ENCODE measurements around the gene TMEM91. TPM values are rescaled to one million over a fixed set of nuclear protein-coding genes. Genes with fewer than 3 reads are reported as not detected.
"Not testable (repeated sequence)": the region's sequence is repeated elsewhere in the genome, so short reads cannot be mapped to it uniquely, and the experiment has no call there.

Gene TMEM91
- total and polyA plus RNA-seq, 9 of the 15 experiments (the other 6 are each of a cell fraction or from before 2014, with no cell fraction given) = 1.2 to 5.2 (median 2.7) TPM

- no peak overlapping the region for H3K9ac ChIP-seq (ENCODE audit: insufficient read depth in 1 of 2, low read depth in 2 of 2, low read length in 2 of 2)
- CTCF ChIA-PET (ENCODE audit: low intra/inter-chr PET ratio) = no interaction called here
- H3K4me2 ChIP-seq (ENCODE audit: insufficient read depth, low read length) = no peak overlapping the region
- POLR2A ChIA-PET = interaction anchor here (0.6 to 2.4 kb wide), 8 partner anchors 8 to 765 kb away, joined by 3 to 12 read pairs (median 4); partner anchors contain the start of genes B3GNT8 and BCKDHA
- FAIRE-seq = no peak
- DNase-seq (ENCODE audit: extremely low read depth in 1 of 4, low spot score in 3 of 4) = peak in 1 of 4 experiments; percentile 40
- no peaks in the 10 kb centered on the region for H3K9me3 ChIP-seq (replicated peaks; ENCODE audit: control insufficient read depth, insufficient read depth, low read depth, low read length)
- H4K20me1 ChIP-seq (replicated peaks; ENCODE audit: control insufficient read depth, insufficient read depth, low read length) = no peaks in the 10 kb centered on the region
- peak; percentile 77 for ATAC-seq
- H3K9me1 ChIP-seq (ENCODE audit: control insufficient read depth, insufficient read depth, low read length) = no peaks in the 10 kb centered on the region
- BruUV-seq (replicated peaks) = no TSS peak
- no peak overlapping the region for H3K4me3 ChIP-seq
- no peaks in the 10 kb centered on the region for H3K79me2 ChIP-seq (ENCODE audit: control insufficient read depth, insufficient read depth, low read length)
- peaks cover 7 to 12% of the 10 kb centered on the region in 2 experiments; a peak in 4 of 5 replicates for H3K4me1 ChIP-seq (replicated peaks in 1 of 2; ENCODE audit: control insufficient read depth in 2 of 2, insufficient read depth in 2 of 2, low read length in 2 of 2)
- peaks cover 9% of the 10 kb centered on the region; the same call in 1 of the 3 replicates for H3K36me3 ChIP-seq (ENCODE audit: control insufficient read depth, insufficient read depth, low read length)
- intact Hi-C loops (cut with micrococcal nuclease) = no loop called here
- no peaks in the 10 kb centered on the region for H3K27me3 ChIP-seq (ENCODE audit: control insufficient read depth in 2 of 2, insufficient read depth in 2 of 2, low read length in 2 of 2)
- no peak overlapping the region for H2AFZ ChIP-seq (ENCODE audit: low read depth, low read length)
- in situ Hi-C loops (cut with MboI) = no loop called here
- TF ChIP-seq ZNF121 (CRISPR knock-in tag; conservative IDR thresholded peaks at IDR 0.05) (no peak), PBX2 (CRISPR knock-in tag; IDR thresholded peaks at IDR 0.05; ENCODE audit: low read depth) (no peak), PBX2 (tag; conservative IDR thresholded peaks at IDR 0.05; ENCODE audit: low read depth) (no peak), NR2C2 (CRISPR knock-in tag; IDR thresholded peaks at IDR 0.05) (no peak), NR2C2 (tag; IDR thresholded peaks at IDR 0.05) (no peak), CCAR2 (IDR thresholded peaks at IDR 0.05; ENCODE audit: low read depth, low read length) (no peak), CTCF (IDR thresholded peaks at IDR 0.05 in 2 of 3, conservative IDR thresholded peaks at IDR 0.05 in 1 of 3; ENCODE audit: insufficient read depth in 2 of 3, low read depth in 1 of 3, low read length in 3 of 3) (peak; percentile 23 to 41 (median 38); a peak in 4 of 6 replicates), ZKSCAN8 (CRISPR knock-in tag; IDR thresholded peaks at IDR 0.05) (no peak)
- 30% methylated on average over 4 of the region's 4 CpGs for WGBS (ENCODE audit: insufficient coverage, low coverage, missing lambda C conversion rate)
- no peak overlapping the region for H3K27ac ChIP-seq (ENCODE audit: extremely low read depth, low read depth, low read length)
Observed at GRCh38 chr19:41408256-41408655, 31.9 kb downstream of the TMEM91 start.

- 74% methylated on average over 5 of the region's 5 CpGs for WGBS (ENCODE audit: insufficient coverage, low coverage, missing lambda C conversion rate)
- BruUV-seq (replicated peaks); H3K9ac ChIP-seq (ENCODE audit: insufficient read depth in 1 of 2, low read depth in 2 of 2, low read length in 2 of 2); H3K27me3 ChIP-seq (ENCODE audit: control insufficient read depth in 2 of 2, insufficient read depth in 2 of 2, low read length in 2 of 2); H3K9me3 ChIP-seq (replicated peaks; ENCODE audit: control insufficient read depth, insufficient read depth, low read depth, low read length); intact Hi-C loops (cut with micrococcal nuclease); in situ Hi-C loops (cut with MboI); DNase-seq (ENCODE audit: extremely low read depth in 1 of 4, low spot score in 3 of 4); FAIRE-seq; H3K4me2 ChIP-seq (ENCODE audit: insufficient read depth, low read length); ATAC-seq; H3K9me1 ChIP-seq (ENCODE audit: control insufficient read depth, insufficient read depth, low read length); H3K27ac ChIP-seq (ENCODE audit: extremely low read depth, low read depth, low read length); H2AFZ ChIP-seq (ENCODE audit: low read depth, low read length); CTCF ChIA-PET (ENCODE audit: low intra/inter-chr PET ratio); H3K4me3 ChIP-seq; H3K79me2 ChIP-seq (ENCODE audit: control insufficient read depth, insufficient read depth, low read length); H4K20me1 ChIP-seq (replicated peaks; ENCODE audit: control insufficient read depth, insufficient read depth, low read length): not testable (repeated sequence)
- H3K36me3 ChIP-seq (ENCODE audit: control insufficient read depth, insufficient read depth, low read length) = peaks cover 15% of the 10 kb centered on the region; the same call in 1 of the 3 replicates
- POLR2A ChIA-PET = interaction anchor here (0.6 to 2.4 kb wide), 4 partner anchors 10 to 164 kb away, joined by 3 to 12 read pairs (median 8); partner anchors contain the start of genes B3GNT8 and BCKDHA
- peaks cover 7 to 12% of the 10 kb centered on the region in 2 experiments; a peak in 4 of 5 replicates for H3K4me1 ChIP-seq (replicated peaks in 1 of 2; ENCODE audit: control insufficient read depth in 2 of 2, insufficient read depth in 2 of 2, low read length in 2 of 2)
Observed at GRCh38 chr19:41408846-41409245, 32.5 kb downstream of the TMEM91 start.

All from K562 (cell line).